Caki2 (cell line): Measurements from ENCODE around the gene PPP1R11. TPM values are rescaled to one million over a fixed set of nuclear protein-coding genes. Genes with fewer than 3 reads are reported as not detected.
A peak's percentile ranks its signal among the peaks of the same experiment; 100 is the strongest.
"Not testable (repeated sequence)": the region's sequence is repeated elsewhere in the genome, so short reads cannot be mapped to it uniquely, and the experiment has no call there.

Experiments used
- DNase-seq: peaks from one replicate; pipeline ENCODE4 v3.0.0-alpha.2; 2015; ENCODE audit warnings: low read depth
- in situ Hi-C: cut with HindIII; loops from 2 replicates; pipeline ENCODE4 v1.10.0; 2016; ENCODE audit warnings: low sequenced_read_pairs, low pct_unique_long_range_greater_than_20kb, mixed read lengths
- total RNA-seq: library from RNA; depleted of rRNA; stranded (reverse); fragments of >200 nt; shearing (Covaris generic); gene quantifications from 2 replicates; pipeline ENCODE4 v1.2.3, GENCODE V29; 2014; ENCODE audit warnings: low replicate concordance; rRNA removed

Gene PPP1R11
- 66.9 and 98.8 TPM in 2 replicates for total RNA-seq

- DNase-seq = peak; percentile 100
- in situ Hi-C loops = no loop called here
Measured at GRCh38 chr6:30066577-30067459, at the start of gene PPP1R11. TSS of gene PPP1R11 (plus strand) at chr6:30067198. CDS start at chr6:30067411, 213 bp downstream.

DNA sequence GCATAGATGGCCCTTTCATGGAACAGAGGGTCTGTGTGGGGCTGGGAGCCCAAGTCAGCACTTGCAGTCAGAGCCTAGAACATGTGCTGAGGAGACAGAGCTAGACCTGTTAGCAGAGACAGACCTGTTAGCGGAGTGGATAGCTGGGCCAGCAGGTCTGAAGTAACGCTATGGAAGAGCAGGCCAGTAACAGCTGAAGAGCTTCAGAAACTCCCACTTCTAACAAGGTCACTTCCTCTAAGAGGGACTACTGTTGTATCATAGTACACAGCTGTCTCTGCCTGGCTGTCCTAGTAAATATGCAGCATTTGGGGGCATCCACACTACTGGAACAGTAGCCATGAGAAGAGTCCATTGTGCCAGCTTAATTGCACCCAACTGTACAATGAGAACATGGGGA, 47.2 kb upstream of the PPP1R11 start:
- in situ Hi-C loops = no loop called here
- no peak for DNase-seq

- in situ Hi-C loops = no loop called here
- DNase-seq = no peak
Measured at GRCh38 chr6:30020626-30021025, 46.4 kb upstream of the PPP1R11 start.

GRCh38 chr6:30022189-30022588, 44.8 kb upstream of the PPP1R11 start:
- in situ Hi-C loops = no loop called here
- DNase-seq = no peak

- DNase-seq, in situ Hi-C loops: not testable (repeated sequence)
Measured at GRCh38 chr6:30022712-30023111, 44.3 kb upstream of the PPP1R11 start.

GRCh38 chr6:30025186-30025585, 41.8 kb upstream of the PPP1R11 start:
- DNase-seq = no peak
- in situ Hi-C loops = no loop called here

DNA sequence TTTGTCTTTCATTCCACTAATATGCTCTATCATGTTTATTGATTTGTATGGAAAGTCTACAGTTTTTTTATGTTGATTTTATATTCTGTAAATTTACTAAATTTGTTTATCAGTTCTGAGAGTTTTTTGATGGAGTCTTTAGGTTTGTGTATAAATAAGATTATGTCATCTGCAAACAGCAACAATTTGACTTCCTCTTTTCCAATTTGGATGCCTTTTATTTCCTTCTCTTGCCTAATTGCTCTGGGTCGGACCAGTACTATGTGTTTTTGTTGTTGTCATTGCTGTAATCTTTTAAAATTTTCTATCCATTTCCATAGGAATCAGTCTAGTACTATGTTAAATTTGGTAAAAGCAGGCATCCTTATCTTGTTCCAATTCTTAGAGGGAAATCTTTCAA, 37.4 kb upstream of the PPP1R11 start:
- DNase-seq = no peak
- in situ Hi-C loops = no loop called here

DNA sequence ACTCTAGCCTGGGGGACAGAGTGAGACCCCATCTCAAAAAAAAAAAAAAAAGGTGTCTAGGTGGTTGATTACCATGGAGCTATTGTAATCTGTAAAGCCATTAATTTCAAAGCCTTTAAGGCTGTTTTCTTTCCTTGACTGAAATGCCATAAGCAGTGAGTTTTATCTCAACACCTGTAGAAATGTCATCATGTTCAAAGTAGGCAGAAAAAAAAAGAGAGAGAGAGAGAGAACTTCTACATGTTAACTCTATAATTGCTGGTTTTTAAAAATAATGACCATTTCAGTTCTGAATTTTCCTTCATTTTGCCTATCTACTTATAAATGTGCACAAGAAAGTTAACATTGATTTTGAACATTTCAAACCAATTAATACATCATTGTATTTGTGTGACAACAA, 35.6 kb upstream of the PPP1R11 start:
- in situ Hi-C loops = no loop called here
- no peak for DNase-seq

GRCh38 chr6:30033440-30033839, 33.6 kb upstream of the PPP1R11 start:
- DNase-seq, in situ Hi-C loops: not testable (repeated sequence)

DNA sequence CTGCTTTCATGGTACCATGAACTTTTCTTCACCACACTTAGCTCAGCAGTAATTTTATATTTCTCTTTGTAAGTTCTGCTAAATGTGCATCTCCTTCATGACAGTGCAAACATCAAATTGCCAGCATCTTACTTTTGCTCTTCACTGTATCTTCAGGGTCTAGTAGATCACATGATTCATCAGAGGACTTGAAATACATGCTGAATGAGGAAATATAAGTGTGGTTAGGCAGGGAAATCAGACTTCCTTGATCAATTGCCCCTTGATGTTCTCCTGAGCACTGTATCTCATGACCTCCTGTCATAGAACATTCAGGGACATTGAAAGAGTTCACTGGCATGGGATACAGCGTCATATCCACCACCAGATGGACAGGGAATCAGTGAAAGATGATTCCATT, 31.2 kb upstream of the PPP1R11 start:
- DNase-seq = no peak

DNA sequence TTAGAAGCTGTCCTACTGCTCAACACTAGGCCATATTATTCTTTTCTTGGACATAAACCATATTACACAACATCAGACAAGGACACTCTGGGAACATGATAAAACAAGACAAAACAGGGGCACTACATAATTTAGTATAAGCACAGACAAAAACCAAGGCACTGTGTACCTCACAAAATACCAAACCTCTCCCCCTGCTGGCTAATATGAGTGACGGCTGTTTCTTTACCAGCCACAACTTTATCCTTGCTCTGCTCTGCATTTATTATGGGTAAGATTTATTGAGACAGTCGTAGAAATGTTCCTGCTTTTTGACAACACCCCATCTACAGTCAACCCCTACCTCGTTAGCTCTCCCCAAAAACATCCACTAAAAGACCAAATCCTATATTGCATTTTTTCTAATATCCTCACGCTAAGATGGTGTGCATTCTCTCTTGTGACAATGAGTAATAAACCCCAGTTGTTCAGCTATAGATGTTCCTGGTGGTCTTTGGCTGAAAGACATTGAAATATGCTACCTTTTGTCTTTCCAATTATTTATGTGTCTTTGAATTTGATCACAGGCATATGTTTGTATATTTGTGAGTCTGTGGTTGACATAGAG, 29.7 kb upstream of the PPP1R11 start:
- in situ Hi-C loops = no loop called here

More for the DNA sequence above, 31.2 kb upstream of the PPP1R11 start:
- in situ Hi-C loops = no loop called here

DNA sequence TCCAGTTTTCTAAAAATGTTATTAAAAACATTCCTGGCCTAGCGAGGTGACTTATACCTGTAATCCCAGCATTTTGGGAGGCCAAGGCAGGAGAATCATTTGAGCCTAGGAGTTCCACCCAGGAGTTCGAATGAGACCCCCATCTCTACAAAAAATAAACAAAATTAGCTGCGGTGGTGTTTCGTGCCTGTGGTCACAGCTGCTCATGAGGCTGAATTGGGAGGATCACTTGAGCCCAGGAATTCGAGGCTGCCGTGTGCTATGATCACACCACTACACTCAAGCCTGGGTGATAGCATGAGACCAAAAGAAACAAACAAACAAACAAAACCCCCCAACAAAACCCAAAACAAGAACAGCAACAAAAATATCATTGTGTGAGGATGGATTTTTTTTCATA, 25.8 kb upstream of the PPP1R11 start:
- in situ Hi-C loops = no loop called here
- no peak for DNase-seq

More for the DNA sequence above, 29.7 kb upstream of the PPP1R11 start:
- DNase-seq = peak; percentile 16

DNA sequence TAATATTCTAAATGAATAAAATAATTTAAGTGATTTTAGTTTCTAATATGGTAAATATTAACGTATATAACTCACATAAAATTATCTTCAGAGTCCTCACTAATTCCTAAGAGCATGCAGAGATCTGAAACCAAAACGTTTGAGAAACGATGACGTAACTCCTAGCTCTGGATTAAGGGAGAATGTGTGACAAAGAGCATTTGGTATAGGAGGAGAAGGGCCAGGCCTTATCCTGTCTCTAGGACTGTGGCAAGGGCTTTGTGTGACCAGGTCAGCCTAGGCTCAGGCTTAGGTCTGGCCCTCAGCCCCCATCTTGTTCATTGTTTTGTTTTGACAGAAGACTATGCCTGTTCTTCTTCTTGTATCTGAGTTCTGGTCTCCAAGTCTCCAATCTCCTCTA, 25.2 kb upstream of the PPP1R11 start:
- in situ Hi-C loops = no loop called here
- no peak for DNase-seq

DNA sequence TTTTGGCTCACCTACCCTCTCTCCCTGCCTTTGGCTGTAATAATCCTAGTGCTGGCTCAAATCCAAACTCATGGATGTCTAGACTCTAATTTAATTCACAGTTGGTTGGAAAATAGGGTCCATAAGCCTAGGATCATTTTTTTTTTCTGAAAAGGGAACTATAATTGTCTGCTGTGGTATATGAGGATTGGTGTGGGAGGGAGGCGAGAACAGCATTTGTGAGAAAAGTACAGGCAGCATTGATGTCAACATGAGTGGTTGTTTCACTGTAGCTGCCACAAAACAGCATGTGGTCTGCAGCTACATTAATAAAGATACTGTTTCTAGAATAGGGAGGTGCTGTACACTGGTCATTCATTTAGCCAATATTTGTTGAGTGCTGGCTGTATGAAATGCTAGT, 24.5 kb upstream of the PPP1R11 start:
- in situ Hi-C loops = no loop called here

DNA sequence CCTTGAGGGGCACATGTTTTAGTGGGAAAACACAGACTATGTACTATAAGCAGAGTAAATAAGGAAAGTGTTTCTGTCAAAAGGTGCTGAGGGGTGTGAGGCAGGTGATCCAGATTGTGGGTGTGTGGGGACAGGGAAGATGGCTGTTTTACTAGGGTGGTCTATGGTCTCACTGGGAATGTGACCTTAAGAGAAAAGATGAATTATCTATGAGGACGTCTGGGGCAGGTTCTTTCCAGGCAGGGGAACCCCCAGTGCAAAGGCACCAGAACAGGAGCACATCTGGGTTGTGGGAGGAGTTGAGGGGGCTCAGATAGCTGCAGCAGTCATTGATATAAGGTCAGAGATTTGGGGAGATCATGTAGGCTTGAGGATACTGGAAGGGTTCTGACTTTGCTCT, 24.1 kb upstream of the PPP1R11 start:
- in situ Hi-C loops = no loop called here
- DNase-seq = no peak

More for the DNA sequence above, 24.5 kb upstream of the PPP1R11 start:
- DNase-seq = no peak

- no peak for DNase-seq
- in situ Hi-C loops = no loop called here
Measured at GRCh38 chr6:30043744-30044143, 23.3 kb upstream of the PPP1R11 start.

DNA sequence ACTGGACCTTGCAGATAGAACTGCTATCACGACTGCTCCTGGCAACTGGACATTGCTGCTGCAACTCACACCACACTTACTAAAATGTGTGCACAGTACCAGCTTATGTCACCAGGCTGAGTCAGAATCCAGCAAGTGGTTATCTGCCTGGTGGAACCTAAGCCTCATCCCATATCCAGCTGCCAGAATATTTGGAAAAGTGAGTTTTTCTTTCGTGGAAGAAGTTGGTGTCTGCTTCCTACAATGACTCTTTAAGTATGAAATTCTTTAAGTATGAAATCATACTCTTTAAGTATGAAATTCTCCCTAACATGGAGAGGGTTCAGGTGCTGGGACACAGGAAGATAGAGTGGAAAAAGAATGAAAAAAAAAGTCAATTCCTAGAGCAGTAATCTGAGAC, 22.4 kb upstream of the PPP1R11 start:
- in situ Hi-C loops = no loop called here
- DNase-seq = no peak

GRCh38 chr6:30047220-30047619, 19.8 kb upstream of the PPP1R11 start:
- no peak for DNase-seq
- in situ Hi-C loops = no loop called here

DNA sequence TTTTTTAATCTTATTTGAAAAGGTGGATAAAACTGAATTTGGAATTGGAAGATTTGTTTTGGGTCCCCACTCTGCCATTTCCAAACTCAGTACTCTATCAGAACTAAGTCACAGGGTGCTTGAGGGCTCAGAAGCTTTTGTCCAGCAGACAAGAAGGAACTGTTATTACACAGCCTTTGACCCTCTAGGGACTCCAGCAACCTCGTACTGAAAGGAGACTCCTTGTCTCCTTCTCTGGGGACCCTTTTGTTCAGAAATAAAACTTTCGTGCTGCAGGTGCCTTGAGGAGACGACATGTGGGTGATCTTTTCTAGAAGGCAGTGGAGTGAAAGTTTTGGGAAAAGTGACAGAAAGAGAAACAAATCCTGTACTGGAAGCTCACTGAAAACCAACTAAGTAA, 13.3 kb upstream of the PPP1R11 start:
- in situ Hi-C loops = no loop called here
- DNase-seq = no peak

GRCh38 chr6:30055513-30055912, 11.5 kb upstream of the PPP1R11 start:
- in situ Hi-C loops = no loop called here
- no peak for DNase-seq
